ENCODE data around the gene MAP2K5.

The MAP2K5 gene

DNA sequence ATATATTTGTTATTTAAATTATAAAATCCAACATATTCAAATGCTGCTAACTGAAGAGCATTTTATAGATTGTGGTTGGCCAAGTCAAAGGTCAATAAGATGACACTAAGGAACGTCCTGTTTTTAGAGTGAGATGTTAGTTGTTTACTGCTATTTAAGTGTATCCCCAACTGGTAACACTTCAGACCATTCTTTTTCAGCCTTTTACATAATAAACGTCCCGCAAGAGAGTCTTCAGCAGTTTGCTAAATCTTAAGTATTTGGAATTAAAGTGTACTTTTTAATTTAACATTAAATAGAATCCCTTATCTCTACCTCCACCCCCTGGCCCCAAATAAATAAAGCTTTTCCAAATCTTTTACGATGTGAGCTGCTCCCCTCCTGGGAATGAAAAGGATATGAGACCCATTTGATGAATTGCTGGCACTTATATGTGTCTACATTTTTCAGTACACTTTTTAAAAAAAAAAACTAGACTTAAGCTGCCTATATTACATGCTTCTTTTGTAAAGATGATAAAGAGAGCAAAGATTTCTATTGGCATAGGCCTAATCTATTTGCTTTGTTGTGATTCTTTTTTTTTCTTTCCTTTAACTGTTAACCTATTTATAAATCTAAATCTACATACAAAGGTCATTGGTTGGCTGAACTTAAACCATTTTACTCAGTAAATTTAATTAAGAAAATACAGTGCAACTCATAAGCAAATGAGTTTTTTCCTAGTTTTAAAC, 181.0 kb downstream of the MAP2K5 start:
- no peak for DNase-seq (ENCODE audit: low spot score)

DNA sequence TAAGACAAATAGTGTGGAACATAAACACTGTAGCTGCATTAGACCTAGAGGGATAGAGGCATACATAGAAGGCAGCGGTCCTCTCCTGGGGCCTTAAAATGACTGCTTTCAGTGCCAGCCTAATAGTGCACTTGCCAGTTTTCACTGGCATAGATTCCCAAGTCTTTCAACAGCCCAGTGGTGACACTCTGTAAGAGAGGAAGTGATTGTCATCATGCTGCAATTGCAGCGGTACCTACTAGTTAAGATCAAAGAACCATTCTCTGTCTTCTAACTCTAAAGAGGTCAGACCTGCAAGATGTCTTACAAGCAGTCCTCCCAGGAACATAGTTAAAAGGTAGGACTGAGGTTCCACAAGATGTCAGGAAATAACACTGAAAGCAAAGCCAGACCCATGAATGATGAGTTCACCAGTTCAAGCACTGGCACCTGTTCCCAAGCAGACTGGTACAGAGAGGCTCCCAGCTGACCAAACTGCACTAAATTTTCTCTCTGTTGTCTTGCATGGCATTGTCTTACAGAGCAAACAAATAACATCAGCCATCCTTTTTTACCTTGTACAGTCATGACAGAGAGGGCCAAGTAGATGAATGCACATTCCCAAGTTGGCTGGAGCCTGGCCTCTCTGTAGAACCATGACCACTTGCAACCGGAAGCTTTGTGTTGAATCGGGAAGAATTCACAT, 182.3 kb downstream of the MAP2K5 start:
- DNase-seq (ENCODE audit: low spot score): no peak

- DNase-seq (ENCODE audit: low spot score): no peak
These were observed 187.6 kb downstream of the MAP2K5 start for GRCh38 chr15:67730135-67730534.

DNA sequence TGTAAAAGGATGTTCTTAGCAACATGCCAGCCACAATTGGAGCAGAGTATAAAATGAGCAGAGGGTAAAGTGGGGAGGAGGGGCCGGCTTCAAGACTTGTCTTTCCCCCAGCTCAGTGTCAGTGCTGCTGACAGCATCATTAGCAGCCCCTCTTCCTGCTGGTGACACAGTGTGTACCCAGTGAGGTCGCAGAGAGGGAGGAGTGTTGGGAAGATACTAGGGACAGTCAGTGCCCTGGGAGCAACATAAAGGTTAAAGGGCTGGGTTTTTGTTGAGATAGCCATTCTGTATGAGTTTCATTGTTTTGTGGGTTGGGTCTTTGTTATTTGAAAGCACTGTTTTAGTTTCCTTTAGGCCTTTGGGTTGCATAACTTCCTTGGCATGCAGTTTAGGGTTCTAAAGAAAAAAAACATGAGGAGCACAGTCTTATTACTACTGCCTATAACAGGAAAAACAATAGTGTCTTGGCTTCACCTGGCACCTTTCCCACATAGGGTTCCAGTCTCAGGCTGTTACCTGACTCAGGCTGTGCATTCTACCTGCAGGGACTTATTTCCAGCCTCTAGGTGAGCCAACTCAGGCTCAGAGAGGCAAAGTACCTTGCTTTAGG, 188.7 kb downstream of the MAP2K5 start:
- no peak for DNase-seq (ENCODE audit: low spot score)

DNA sequence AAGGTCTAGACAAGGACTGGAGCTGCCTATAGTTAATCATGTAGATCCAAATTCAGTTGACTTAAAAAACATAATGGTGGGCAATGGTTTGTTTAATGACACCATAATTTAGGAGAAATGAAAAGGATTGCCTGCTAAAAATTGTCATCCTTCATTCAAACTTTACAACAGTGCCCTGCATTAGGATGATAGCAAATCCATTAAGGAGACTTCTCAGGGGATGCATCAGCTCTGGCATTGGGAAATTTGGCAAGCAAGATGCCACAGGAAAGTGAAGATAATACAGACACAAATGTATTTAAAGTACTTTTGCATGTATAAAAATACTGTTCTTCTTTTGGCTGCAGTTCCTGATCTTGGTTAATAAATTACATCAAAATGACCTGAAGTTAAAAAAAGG, 189.7 kb downstream of the MAP2K5 start:
- DNase-seq (ENCODE audit: low spot score): no peak

DNA sequence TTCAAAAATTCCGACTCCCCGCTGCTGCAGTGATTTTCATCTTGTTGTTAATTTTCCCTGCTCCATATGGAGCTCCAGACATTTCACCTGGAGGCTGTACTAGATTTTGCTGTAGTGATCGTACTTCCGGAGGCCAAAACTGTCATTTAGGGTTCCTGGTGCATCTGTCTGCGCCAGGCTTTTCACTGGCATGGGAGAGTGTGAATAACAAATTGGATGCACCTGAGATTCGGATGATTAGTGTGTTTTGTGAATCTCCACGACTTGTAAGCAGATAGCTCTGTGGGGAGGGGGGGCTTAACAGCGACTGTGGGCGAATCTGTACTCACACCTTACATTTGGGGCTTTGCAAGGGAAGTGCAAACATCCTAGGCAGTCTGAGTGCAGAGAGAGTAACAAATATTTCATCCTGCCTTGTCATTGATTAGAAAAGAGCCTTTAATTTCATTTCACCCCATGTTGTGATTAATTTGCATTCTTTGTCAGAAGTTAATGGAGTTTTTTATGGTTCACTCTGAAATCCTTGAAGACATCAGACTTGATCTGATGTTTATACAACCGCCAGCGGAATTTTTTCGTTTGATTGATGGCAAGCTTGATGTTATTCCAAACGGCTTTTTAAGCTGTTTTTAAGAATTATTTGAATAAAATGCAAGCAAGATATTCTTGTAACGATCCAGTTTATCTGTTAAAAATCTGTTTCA, 190.3 kb downstream of the MAP2K5 start:
- no peak for DNase-seq (ENCODE audit: low spot score)

GRCh38 chr15:67735896-67736295, 193.4 kb downstream of the MAP2K5 start:
- DNase-seq (ENCODE audit: low spot score): no peak

DNA sequence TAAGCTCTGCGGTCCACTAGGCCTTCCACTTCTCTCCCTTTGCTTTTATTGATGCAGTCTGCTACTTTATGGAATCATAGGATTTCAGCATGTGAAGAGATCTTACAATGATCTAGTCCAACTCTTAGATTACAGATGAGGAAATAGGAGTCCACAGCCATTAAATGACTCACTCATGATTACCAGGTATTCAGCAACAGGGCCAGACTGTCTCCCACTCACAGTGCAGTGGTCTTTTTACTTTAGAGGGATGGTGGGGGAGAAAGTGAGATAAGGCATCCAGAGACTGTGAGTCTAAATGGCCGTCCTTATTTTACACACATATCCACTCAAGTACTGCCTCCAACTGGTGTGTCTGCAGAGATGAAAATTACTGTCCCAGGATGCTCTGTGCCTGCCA, 194.3 kb downstream of the MAP2K5 start:
- no peak for DNase-seq (ENCODE audit: low spot score)

- DNase-seq (ENCODE audit: low spot score): no peak
These were observed 195.6 kb downstream of the MAP2K5 start for GRCh38 chr15:67738056-67738455.

DNA sequence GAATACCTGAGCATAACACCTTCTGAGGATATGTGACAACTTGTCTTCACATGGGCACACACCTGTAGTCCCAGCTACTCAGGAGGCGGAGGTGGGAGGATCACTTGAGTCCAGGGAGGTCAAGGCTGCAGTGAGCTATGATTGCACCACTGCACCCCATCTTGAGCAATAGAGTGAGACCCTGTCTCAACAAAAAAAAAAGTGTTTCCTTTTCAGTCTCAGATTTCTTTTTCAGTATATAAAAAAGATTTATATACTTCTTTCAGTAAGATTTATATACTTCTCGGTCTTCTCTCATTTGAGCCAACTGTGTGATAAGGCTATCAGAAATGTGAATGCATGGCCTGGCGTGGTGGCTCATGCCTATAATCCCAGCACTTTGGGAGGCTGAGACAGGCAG, 197.9 kb downstream of the MAP2K5 start:
- no peak for DNase-seq (ENCODE audit: low spot score)

GRCh38 chr15:67741308-67741707, 198.8 kb downstream of the MAP2K5 start:
- no peak for DNase-seq (ENCODE audit: low spot score)

DNA sequence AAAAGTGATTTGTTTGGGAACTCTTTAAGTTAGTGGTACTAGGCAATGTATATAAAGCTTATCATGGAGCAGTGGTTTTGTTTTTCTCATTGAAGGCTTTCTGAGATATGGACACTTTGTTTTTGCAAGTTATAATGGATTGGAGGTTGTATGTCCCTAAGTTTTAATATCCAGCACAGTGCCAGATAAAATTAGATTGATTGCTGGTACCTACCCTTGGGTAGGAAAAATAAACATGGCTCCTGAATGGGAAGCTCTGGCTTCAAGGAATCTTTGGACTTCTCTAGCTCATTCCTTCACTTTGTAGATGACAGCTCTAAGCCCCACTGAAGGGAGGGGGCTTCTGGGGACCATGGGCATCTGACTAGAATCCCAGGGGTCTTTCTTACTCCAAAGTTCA, 201.1 kb downstream of the MAP2K5 start:
- DNase-seq (ENCODE audit: low spot score): no peak

DNA sequence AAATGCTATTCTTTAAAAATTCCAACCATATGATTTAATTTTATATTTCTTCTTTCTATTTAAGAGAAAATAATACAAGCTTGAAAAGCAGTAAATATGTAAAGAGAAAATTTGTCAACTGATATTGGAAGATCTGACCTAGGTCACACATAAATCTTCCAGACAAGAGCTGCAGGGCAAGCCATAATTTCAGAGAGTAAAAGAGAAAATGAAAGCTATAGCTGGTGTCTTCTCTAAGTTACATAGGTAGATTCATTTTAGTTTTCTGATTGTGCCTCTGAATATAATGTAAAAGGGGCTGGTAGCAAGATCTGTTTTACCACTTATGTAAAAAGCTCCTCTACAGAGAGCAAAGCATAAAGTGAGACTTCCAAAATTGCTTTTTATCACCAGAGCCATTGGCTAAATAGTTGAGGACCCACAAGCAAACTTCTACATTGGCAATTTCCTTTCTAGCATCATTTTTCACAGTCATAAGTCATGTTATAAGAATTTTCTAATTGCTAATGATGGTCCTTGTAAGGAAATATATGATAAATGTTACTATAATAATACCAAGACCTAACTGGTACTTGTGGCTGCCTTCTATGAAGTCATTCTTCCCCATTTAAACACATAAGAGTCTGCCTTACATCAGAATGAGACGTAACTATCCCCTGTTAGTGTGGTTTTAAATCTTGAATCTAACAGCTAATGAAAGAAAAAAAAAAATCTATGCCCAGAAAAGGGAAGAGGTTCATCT, 202.0 kb downstream of the MAP2K5 start:
- DNase-seq (ENCODE audit: low spot score): no peak

GRCh38 chr15:67745073-67746006, 202.8 kb downstream of the MAP2K5 start:
- no peak for DNase-seq (ENCODE audit: low spot score)

DNA sequence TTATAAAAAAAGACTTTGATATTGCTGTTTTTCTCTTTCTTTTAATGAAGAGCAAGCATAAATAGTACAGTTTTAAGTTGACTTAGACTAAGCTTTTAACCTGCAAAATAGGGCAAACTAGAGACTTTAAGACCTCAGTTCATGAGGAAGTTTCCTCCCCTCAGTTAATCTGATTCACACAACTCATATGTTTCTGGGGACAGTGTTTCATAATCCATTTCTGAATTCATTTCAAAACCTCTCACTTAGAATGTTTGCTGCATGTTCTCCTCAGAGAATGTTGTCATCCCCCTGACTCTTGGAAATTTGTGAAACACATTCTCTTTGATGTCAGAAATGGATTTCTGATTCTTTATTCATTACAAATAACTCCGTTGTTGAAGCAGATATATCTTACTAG, 203.5 kb downstream of the MAP2K5 start:
- no peak for DNase-seq (ENCODE audit: low spot score)

GRCh38 chr15:67746450-67746849, 203.9 kb downstream of the MAP2K5 start:
- no peak for DNase-seq (ENCODE audit: low spot score)

DNA sequence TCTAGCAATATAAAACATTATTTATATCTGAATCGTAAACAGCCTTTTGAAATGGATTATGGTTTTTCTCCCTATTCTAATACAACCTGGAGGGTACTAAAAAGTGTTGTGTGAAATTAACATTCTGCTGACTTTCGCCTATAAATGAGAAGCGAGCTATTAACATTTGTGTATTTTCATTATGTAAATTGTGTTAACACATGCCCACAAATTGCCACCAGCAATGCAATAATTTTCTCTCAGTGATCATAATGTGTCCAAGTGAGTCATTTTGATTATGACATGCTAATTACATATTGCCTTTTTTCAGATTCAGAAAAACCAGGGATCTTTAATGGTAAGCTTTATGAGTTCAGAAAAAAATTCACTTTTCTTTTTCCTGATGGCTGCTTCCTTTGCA, 205.4 kb downstream of the MAP2K5 start:
- DNase-seq (ENCODE audit: low spot score): no peak

GRCh38 chr15:67750371-67750770, 207.9 kb downstream of the MAP2K5 start:
- DNase-seq (ENCODE audit: low spot score): no peak

GRCh38 chr15:67753891-67754290, 211.4 kb downstream of the MAP2K5 start:
- no peak for DNase-seq (ENCODE audit: low spot score)

DNA sequence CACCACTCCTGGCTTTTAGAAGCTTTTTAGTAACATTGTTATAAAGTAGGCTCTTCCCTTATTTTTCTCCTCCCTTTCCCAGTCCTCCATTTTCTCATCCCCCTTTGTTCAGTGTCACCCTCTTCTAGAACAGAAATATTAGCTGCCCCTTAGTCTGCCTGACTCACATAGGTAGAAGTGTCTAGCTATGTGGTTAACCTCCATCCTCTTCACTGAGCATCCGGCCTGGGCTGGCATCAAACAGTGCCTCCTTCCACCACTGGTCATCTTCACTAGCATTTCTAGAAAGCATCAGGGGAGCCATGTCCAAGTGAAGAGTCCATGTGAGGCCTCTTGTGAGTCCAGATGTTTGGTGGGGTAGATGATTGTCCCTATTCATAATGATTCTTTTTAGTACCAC, 212.8 kb downstream of the MAP2K5 start:
- DNase-seq (ENCODE audit: low spot score): no peak

- DNase-seq (ENCODE audit: low spot score): no peak
These were observed 213.4 kb downstream of the MAP2K5 start for GRCh38 chr15:67755936-67756335.
